ENCODE results near the gene SLC5A11. TPM values are rescaled to one million over a fixed set of nuclear protein-coding genes. Genes with fewer than 3 reads are reported as not detected.

Gene SLC5A11
- total RNA-seq, 4 donors from 2014 or later: 6.8 TPM; not detected in 3

DNA sequence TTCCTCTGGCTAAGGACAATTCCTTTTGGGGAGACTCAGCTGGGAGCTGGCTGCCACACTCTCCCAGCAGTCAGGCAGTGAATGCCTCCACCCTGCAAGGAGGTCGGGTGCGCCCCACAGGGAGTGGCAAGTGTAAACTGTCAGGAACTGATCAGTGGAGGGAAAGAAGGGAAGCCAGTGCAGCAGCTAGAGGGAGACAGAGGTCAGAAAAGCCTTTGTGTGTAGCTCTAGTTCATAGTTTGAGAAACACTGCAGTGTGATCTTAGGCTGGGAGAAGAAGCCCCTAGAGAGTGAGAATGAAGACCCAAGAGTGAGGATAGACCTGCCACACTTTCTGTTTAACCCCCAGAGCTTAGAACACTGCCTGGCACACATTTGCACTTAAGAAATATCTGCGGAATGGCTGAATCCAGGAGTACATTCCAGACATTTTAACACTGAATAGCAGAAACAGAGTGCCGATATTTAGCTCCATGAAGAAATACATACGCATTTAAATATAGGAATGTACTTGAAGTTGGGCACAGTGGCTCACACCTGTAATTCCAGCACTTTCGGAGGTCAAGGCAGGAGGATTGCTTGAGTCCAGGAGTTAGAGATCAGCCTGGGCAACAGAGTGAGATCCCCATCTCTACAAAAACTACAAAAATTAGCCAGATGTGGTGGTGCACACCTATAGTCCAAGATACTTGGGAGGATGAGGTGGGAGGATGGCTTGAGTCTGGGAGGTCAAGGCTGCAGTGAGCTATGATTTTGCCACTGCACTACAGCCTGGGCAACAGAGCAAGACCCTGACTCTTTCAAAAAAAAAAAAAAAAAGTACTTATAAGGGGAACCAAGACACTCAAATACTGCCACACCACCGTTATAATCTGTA lies 11.1 kb upstream of the SLC5A11 start:
- H3K36me3 ChIP-seq: no peaks in the 10 kb centered on the region
- intact Hi-C loops (cut with DNase I; ENCODE audit: low total_unique reads): no loop called here
- no peaks in the 10 kb centered on the region for H3K27me3 ChIP-seq
- no peak overlapping the region for H3K4me3 ChIP-seq
- peak; percentile 83 for DNase-seq
- in situ Hi-C loops (cut with MboI; ENCODE audit: low pct_ligation_motif_present in 1 of 4, low pct_unique_long_range_greater_than_20kb in 1 of 4, low sequenced_read_pairs in 3 of 4): no loop called here
- TF ChIP-seq POLR2AphosphoS5 (IDR thresholded peaks at IDR 0.05): peak in 1 of 3 donors; percentile 28
- TF ChIP-seq, protein P1, sequence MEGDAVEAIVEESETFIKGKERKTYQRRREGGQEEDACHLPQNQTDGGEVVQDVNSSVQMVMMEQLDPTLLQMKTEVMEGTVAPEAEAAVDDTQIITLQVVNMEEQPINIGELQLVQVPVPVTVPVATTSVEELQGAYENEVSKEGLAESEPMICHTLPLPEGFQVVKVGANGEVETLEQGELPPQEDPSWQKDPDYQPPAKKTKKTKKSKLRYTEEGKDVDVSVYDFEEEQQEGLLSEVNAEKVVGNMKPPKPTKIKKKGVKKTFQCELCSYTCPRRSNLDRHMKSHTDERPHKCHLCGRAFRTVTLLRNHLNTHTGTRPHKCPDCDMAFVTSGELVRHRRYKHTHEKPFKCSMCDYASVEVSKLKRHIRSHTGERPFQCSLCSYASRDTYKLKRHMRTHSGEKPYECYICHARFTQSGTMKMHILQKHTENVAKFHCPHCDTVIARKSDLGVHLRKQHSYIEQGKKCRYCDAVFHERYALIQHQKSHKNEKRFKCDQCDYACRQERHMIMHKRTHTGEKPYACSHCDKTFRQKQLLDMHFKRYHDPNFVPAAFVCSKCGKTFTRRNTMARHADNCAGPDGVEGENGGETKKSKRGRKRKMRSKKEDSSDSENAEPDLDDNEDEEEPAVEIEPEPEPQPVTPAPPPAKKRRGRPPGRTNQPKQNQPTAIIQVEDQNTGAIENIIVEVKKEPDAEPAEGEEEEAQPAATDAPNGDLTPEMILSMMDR (IDR thresholded peaks at IDR 0.05): peak; percentile 24 to 77 (median 53)
- TF ChIP-seq EP300 (IDR thresholded peaks at IDR 0.05; ENCODE audit: low read depth): no peak
- TF ChIP-seq POLR2A (IDR thresholded peaks at IDR 0.05): no peak
- H3K27ac ChIP-seq: no peak overlapping the region
- WGBS, 2 donors (ENCODE audit: low coverage in 1 of 2): 61 to 84% methylated on average over 4 to 7 of the region's 7 CpGs
- peaks cover 4 to 24% (median 16%) of the 10 kb centered on the region in 4 donors for H3K4me1 ChIP-seq
- no peaks in the 10 kb centered on the region for H3K9me3 ChIP-seq

DNA sequence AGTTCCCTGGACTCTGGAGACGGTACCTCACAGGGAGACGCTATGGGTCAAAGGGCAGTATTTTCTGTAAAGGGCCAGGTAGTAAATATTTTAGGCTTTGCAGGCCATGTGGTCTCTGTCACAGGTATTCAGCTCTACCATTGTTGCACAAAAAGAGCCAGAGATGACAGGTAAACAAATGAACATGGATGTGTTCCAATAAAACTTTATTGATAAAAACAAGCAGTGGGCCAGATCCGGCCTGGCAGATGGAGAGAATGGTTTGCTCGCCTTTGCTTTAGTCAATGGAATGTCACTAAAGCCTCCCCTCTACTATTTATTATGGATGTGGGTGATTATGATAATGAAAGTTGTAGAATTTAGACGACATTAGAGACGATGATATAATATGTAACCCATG lies 8.9 kb upstream of the SLC5A11 start:
- Histone ChIP-seq H3K9me3 (no peaks in the 10 kb centered on the region), H3K27me3 (no peaks in the 10 kb centered on the region), H3K36me3 (no peaks in the 10 kb centered on the region), H3K27ac (no peak overlapping the region), H3K4me1 (peaks cover 4 to 24% (median 16%) of the 10 kb centered on the region in 4 donors), H3K4me3 (no peak overlapping the region)
- 70 to 93% methylated on average over 3 to 6 of the region's 6 CpGs for WGBS, 2 donors (ENCODE audit: low coverage in 1 of 2)
- in situ Hi-C loops (cut with MboI; ENCODE audit: low pct_ligation_motif_present in 1 of 4, low pct_unique_long_range_greater_than_20kb in 1 of 4, low sequenced_read_pairs in 3 of 4) (no loop called here), intact Hi-C loops (cut with DNase I; ENCODE audit: low total_unique reads) (no loop called here)
- DNase-seq: no peak
- no peak for TF ChIP-seq POLR2A (IDR thresholded peaks at IDR 0.05)
- TF ChIP-seq, protein P1 (IDR thresholded peaks at IDR 0.05): no peak
- TF ChIP-seq EP300 (IDR thresholded peaks at IDR 0.05; ENCODE audit: low read depth): no peak
- TF ChIP-seq POLR2AphosphoS5 (IDR thresholded peaks at IDR 0.05): no peak

DNA sequence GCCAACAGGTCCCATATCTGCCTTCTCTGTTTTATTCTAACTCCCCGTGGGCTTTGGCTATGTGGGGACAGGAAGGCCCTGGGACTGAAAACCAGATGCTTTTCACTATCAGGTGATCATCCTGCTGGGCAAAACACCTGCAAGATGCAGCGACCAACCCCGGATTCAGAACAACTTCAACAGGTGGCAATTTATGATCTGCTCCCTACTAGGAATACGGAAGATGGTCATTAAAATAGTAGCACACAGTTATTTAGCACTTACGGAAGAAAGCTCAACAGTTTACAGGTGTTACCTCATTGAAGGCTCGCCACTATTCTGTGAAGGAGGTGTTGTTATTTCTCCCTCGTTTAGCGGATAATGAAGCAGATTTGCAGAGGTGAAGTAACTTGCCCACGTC lies 7.8 kb upstream of the SLC5A11 start:
- H3K36me3 ChIP-seq: no peaks in the 10 kb centered on the region
- peak overlapping the region in 1 of 4 donors; percentile 42 for H3K27ac ChIP-seq
- intact Hi-C loops (cut with DNase I; ENCODE audit: low total_unique reads) (no loop called here), in situ Hi-C loops (cut with MboI; ENCODE audit: low pct_ligation_motif_present in 1 of 4, low pct_unique_long_range_greater_than_20kb in 1 of 4, low sequenced_read_pairs in 3 of 4) (no loop called here)
- DNase-seq: no peak
- H3K27me3 ChIP-seq: no peaks in the 10 kb centered on the region
- no peak for TF ChIP-seq POLR2A (IDR thresholded peaks at IDR 0.05)
- no peak for TF ChIP-seq EP300 (IDR thresholded peaks at IDR 0.05; ENCODE audit: low read depth)
- TF ChIP-seq, protein P1 (IDR thresholded peaks at IDR 0.05): no peak
- no peak for TF ChIP-seq POLR2AphosphoS5 (IDR thresholded peaks at IDR 0.05)
- WGBS, 2 donors (ENCODE audit: low coverage in 1 of 2): 49 to 70% methylated on average over 4 to 9 of the region's 9 CpGs
- H3K4me1 ChIP-seq: peaks cover 4 to 24% (median 16%) of the 10 kb centered on the region in 4 donors
- H3K9me3 ChIP-seq: no peaks in the 10 kb centered on the region
- H3K4me3 ChIP-seq: no peak overlapping the region

DNA sequence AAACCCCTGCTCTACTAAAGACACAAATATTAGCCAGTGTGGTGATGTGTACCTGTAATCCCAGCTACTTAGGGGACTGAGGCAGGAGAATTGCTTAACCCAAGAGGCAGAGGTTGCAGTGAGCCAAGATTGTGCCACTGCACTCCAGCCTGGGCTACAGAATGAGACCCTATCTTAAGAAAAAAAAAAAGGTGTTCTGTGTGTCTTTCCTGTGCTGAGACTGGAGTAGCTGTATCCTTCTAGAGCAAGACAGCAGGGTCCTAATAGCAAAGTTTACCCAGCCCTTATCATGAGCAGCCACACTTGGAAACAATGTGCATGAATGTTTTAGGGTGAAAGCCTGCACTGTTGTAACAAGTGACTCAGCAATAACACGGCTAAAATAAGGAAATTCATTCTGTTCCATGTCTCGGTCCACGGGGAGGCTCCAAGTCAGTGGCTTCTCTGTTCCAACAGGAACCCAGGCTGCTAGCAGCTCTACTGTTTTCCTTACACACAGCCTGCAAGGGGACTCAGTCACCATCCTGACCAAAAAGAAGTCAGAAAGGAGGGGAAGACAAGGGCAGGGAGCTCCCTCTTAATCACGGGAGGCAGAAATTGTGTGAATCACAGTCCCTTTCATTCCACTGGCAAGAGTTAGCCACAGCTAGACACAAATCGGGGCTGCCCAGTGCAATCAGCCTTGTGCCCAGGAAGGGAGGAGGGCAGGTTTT lies 7.1 kb upstream of the SLC5A11 start:
- DNase-seq: peak; percentile 26
- TF ChIP-seq EP300 (IDR thresholded peaks at IDR 0.05; ENCODE audit: low read depth): no peak
- TF ChIP-seq POLR2A (IDR thresholded peaks at IDR 0.05): no peak
- TF ChIP-seq, protein P1 (IDR thresholded peaks at IDR 0.05): no peak
- TF ChIP-seq POLR2AphosphoS5 (IDR thresholded peaks at IDR 0.05): no peak
- H3K9me3 ChIP-seq: no peaks in the 10 kb centered on the region
- H3K4me3 ChIP-seq: no peak overlapping the region
- intact Hi-C loops (cut with DNase I; ENCODE audit: low total_unique reads): no loop called here
- peak overlapping the region in 1 of 4 donors; percentile 42 for H3K27ac ChIP-seq
- in situ Hi-C loops (cut with MboI; ENCODE audit: low pct_ligation_motif_present in 1 of 4, low pct_unique_long_range_greater_than_20kb in 1 of 4, low sequenced_read_pairs in 3 of 4): no loop called here
- H3K4me1 ChIP-seq: peaks cover 4 to 24% (median 16%) of the 10 kb centered on the region in 4 donors
- no peaks in the 10 kb centered on the region for H3K27me3 ChIP-seq
- WGBS, 2 donors (ENCODE audit: low coverage in 1 of 2): 25% methylated on average over 5 of the region's 5 CpGs; no CpG with 5 or more reads in 1 of the 2 donors
- H3K36me3 ChIP-seq: no peaks in the 10 kb centered on the region
